Keratinocyte (primary cell): ENCODE data around the gene UBE2V1.

Experiments
- EZH2 ChIP-seq: IDR thresholded peaks from one replicate; pipeline ENCODE4 v1.6.1; 2012; ENCODE audit warnings: inconsistent platforms, mild to moderate bottlenecking, low read length, moderate library complexity
- TF ChIP-seq, protein P1 (sequence below), 3 experiments: IDR thresholded peaks in 1 of 3; conservative IDR thresholded peaks in 1 of 3; optimal IDR thresholded peaks in 1 of 3; 2 replicates in 2 of 3; 3 replicates in 1 of 3; pipeline versions ENCODE3 to v1.5.1; 2011; ENCODE audit warnings: low read length in 3 of 3, mild to moderate bottlenecking in 3 of 3, moderate library complexity in 2 of 3, control low read depth in 1 of 3, inconsistent platforms in 1 of 3; ENCODE audit not compliant: insufficient read depth in 2 of 3; ENCODE audit errors: extremely low read depth in 1 of 3

DNA sequence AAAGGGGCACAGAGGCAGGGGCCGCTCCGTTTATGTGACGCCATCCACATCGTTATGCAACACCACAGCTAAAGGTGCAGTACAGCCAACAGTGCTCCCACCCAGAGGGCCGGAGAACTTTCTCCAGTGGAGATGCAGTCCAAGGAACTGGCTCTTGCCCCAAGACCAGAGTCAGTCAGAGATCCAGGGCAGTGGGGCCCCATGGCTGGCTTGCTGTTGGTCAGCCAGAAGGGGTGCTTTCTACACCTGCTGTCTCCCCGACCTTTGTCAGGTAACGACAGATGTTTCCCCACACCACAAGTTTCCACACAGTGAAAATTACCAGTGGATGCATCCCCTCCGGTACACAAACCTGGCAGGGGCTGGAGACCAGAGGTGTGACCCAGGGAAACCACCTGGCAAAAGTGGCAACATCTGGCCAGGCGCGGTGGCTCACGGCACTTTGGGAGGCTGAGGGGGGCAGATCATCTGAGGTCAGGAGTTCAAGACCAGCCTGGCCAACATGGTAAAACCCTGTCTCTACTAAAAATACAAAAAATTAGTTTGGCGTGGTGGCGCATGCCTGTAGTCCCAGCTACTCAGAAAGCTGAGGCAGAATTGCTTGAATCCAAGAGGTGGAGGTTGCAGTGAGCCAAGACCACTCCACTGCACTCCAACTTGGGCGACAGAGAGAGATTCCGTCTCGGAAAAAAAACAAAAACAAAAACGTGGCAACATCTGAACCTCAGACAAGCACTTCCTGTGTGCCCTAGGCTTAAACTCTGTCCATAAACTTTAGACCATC is 34.9 kb downstream of the UBE2V1 start:
- TF ChIP-seq EZH2: no peak
- TF ChIP-seq, protein P1, sequence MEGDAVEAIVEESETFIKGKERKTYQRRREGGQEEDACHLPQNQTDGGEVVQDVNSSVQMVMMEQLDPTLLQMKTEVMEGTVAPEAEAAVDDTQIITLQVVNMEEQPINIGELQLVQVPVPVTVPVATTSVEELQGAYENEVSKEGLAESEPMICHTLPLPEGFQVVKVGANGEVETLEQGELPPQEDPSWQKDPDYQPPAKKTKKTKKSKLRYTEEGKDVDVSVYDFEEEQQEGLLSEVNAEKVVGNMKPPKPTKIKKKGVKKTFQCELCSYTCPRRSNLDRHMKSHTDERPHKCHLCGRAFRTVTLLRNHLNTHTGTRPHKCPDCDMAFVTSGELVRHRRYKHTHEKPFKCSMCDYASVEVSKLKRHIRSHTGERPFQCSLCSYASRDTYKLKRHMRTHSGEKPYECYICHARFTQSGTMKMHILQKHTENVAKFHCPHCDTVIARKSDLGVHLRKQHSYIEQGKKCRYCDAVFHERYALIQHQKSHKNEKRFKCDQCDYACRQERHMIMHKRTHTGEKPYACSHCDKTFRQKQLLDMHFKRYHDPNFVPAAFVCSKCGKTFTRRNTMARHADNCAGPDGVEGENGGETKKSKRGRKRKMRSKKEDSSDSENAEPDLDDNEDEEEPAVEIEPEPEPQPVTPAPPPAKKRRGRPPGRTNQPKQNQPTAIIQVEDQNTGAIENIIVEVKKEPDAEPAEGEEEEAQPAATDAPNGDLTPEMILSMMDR (optimal IDR thresholded peaks at IDR 0.05 in 1 of 3, IDR thresholded peaks at IDR 0.05 in 1 of 3, conservative IDR thresholded peaks at IDR 0.05 in 1 of 3; ENCODE audit: extremely low read depth in 1 of 3, insufficient read depth in 2 of 3, low read length in 3 of 3): no peak
